Measurements from ENCODE around the gene TXNDC17. TPM values are rescaled to one million over a fixed set of nuclear protein-coding genes. Genes with fewer than 3 reads are reported as not detected.

The TXNDC17 gene
- total and polyA plus RNA-seq, 9 of the 15 experiments (the other 6 are each of a cell fraction or from before 2014, with no cell fraction given): 108 to 759 (median 179) TPM

- intact Hi-C loops (cut with micrococcal nuclease): no loop called here
- Histone ChIP-seq H3K9me1 (ENCODE audit: control insufficient read depth, insufficient read depth, low read length) (no peaks in the 10 kb centered on the region), H3K27ac (ENCODE audit: extremely low read depth, low read depth, low read length) (no peak overlapping the region), H3K36me3 (ENCODE audit: control insufficient read depth, insufficient read depth, low read length) (no peaks in the 10 kb centered on the region), H3K27me3 (ENCODE audit: control insufficient read depth in 2 of 2, insufficient read depth in 2 of 2, low read length in 2 of 2) (peaks cover 8 to 51% of the 10 kb centered on the region in 2 experiments; a peak in 4 of 5 replicates), H3K9me3 (replicated peaks; ENCODE audit: control insufficient read depth, insufficient read depth, low read depth, low read length) (no peaks in the 10 kb centered on the region), H3K4me1 (replicated peaks in 1 of 2; ENCODE audit: control insufficient read depth in 2 of 2, insufficient read depth in 2 of 2, low read length in 2 of 2) (no peaks in the 10 kb centered on the region; a peak in 1 of 5 replicates), H3K4me2 (ENCODE audit: insufficient read depth, low read length) (no peak overlapping the region), H3K4me3 (no peak overlapping the region), H2AFZ (ENCODE audit: low read depth, low read length) (no peak overlapping the region), H3K9ac (ENCODE audit: insufficient read depth in 1 of 2, low read depth in 2 of 2, low read length in 2 of 2) (no peak overlapping the region), H4K20me1 (replicated peaks; ENCODE audit: control insufficient read depth, insufficient read depth, low read length) (no peaks in the 10 kb centered on the region), H3K79me2 (ENCODE audit: control insufficient read depth, insufficient read depth, low read length) (no peaks in the 10 kb centered on the region)
- FAIRE-seq: no peak
- CTCF ChIA-PET (ENCODE audit: low intra/inter-chr PET ratio): no interaction called here
- ATAC-seq: no peak
- DNase-seq (ENCODE audit: extremely low read depth in 1 of 4, low spot score in 3 of 4): no peak
- no peak for TF ChIP-seq ZNF3 (CRISPR knock-in tag; IDR thresholded peaks at IDR 0.05)
- TF ChIP-seq NR4A1 (CRISPR knock-in tag; IDR thresholded peaks at IDR 0.05): no peak
- TF ChIP-seq NR4A1 (tag; IDR thresholded peaks at IDR 0.05): no peak
- TF ChIP-seq HMG20A (CRISPR knock-in tag; conservative IDR thresholded peaks at IDR 0.05): no peak
- TF ChIP-seq HSF4 (CRISPR knock-in tag; IDR thresholded peaks at IDR 0.05; ENCODE audit: borderline replicate concordance): no peak
- no peak for TF ChIP-seq STAT6 (CRISPR knock-in tag; IDR thresholded peaks at IDR 0.05)
- TF ChIP-seq HDAC8 (tag; IDR thresholded peaks at IDR 0.05): no peak
- no peak for TF ChIP-seq ZNF444 (CRISPR knock-in tag; IDR thresholded peaks at IDR 0.05)
- TF ChIP-seq CREB3 (tag; conservative IDR thresholded peaks at IDR 0.05; ENCODE audit: low read depth): no peak
- TF ChIP-seq MTA1 (IDR thresholded peaks at IDR 0.05; ENCODE audit: borderline replicate concordance): no peak
- TF ChIP-seq BRCA1 (IDR thresholded peaks at IDR 0.05): no peak
- no peak for TF ChIP-seq BRCA1 (CRISPR knock-in tag; IDR thresholded peaks at IDR 0.05)
- no peak for TF ChIP-seq CTCF (IDR thresholded peaks at IDR 0.05 in 2 of 3, conservative IDR thresholded peaks at IDR 0.05 in 1 of 3; ENCODE audit: insufficient read depth in 2 of 3, low read depth in 1 of 3, low read length in 3 of 3)
- TF ChIP-seq ZNF140 (CRISPR knock-in tag; IDR thresholded peaks at IDR 0.05): no peak
- no peak for TF ChIP-seq MIER1 (IDR thresholded peaks at IDR 0.05; ENCODE audit: low read depth)
- no peak for TF ChIP-seq NR2C2 (CRISPR knock-in tag; IDR thresholded peaks at IDR 0.05)
- no peak for TF ChIP-seq NR2C2 (tag; IDR thresholded peaks at IDR 0.05)
- no peak for TF ChIP-seq DLX4 (CRISPR knock-in tag; IDR thresholded peaks at IDR 0.05)
- no peak for TF ChIP-seq HDAC3 (IDR thresholded peaks at IDR 0.05; ENCODE audit: borderline replicate concordance, partially characterized antibody)
- 0% methylated on average over 4 of the region's 7 CpGs for WGBS (ENCODE audit: insufficient coverage, low coverage, missing lambda C conversion rate)
- in situ Hi-C loops (cut with MboI): no loop called here
- POLR2A ChIA-PET: interaction anchor here (0.6 kb wide), 1 partner anchor 84 kb away, joined by 3 read pairs; no protein-coding TSS in a partner anchor
- BruUV-seq (replicated peaks): no TSS peak
These were observed 30.6 kb downstream of the TXNDC17 start for GRCh38 chr17:6671431-6671830.

Measured in K562 (cell line).